ENCODE data around the gene PTH2R. TPM values are rescaled to one million over a fixed set of nuclear protein-coding genes. Genes with fewer than 3 reads are reported as not detected.

The PTH2R gene
- total RNA-seq, 1 experiment from 2014 or later: 0.48 TPM

- Mint-ChIP-seq H3K27me3 (ENCODE audit: low read depth) (no peaks in the 10 kb centered on the region; the same call in 1 of the 2 replicates), H3K36me3 (peaks cover 16% of the 10 kb centered on the region), H3K27ac (no peak overlapping the region), H3K4me1 (no peaks in the 10 kb centered on the region), H3K9me3 (peaks cover 49% of the 10 kb centered on the region), H3K4me3 (no peak overlapping the region)
- ChIA-PET CTCF (interaction anchor here (2.9 kb wide), 1 partner anchor 9 kb away, joined by 14 read pairs; the partner anchor contains the start of gene PTH2R), POLR2A (no interaction called here)
- TF ChIP-seq AR (CRISPR knock-in tag; IDR thresholded peaks at IDR 0.05) (no peak), ERG (CRISPR knock-in tag; IDR thresholded peaks at IDR 0.05) (no peak), ZNF317 (CRISPR knock-in tag; IDR thresholded peaks at IDR 0.05; ENCODE audit: borderline replicate concordance, low read depth) (no peak), NFE2L1 (CRISPR knock-in tag; IDR thresholded peaks at IDR 0.05) (no peak), ZNF232 (CRISPR knock-in tag; IDR thresholded peaks at IDR 0.05) (no peak), NR3C1 (CRISPR knock-in tag; conservative IDR thresholded peaks at IDR 0.05; ENCODE audit: low read depth) (no peak), KAT7 (CRISPR knock-in tag; IDR thresholded peaks at IDR 0.05; ENCODE audit: borderline replicate concordance) (no peak), ELF4 (CRISPR knock-in tag; IDR thresholded peaks at IDR 0.05; ENCODE audit: low read depth) (no peak), ARID4B (CRISPR knock-in tag; IDR thresholded peaks at IDR 0.05; ENCODE audit: borderline replicate concordance) (no peak), NFYB (CRISPR knock-in tag; conservative IDR thresholded peaks at IDR 0.05; ENCODE audit: low read depth) (no peak), PREB (CRISPR knock-in tag; IDR thresholded peaks at IDR 0.05; ENCODE audit: borderline replicate concordance) (no peak), CBFB (CRISPR knock-in tag; IDR thresholded peaks at IDR 0.05; ENCODE audit: low read depth) (no peak), USF1 (CRISPR knock-in tag; IDR thresholded peaks at IDR 0.05) (no peak)
- no peak for DNase-seq (ENCODE audit: low spot score)
- no peak for ATAC-seq
Measured at GRCh38 chr2:208415897-208416296, 9.3 kb downstream of the PTH2R start.

GRCh38 chr2:208426412-208427045 is 19.9 kb downstream of the PTH2R start:
- CTCF ChIA-PET: no interaction called here
- H3K4me1 Mint-ChIP-seq: no peaks in the 10 kb centered on the region
- POLR2A ChIA-PET: no interaction called here
- DNase-seq (ENCODE audit: low spot score): no peak
- H3K36me3 Mint-ChIP-seq: peaks cover 11% of the 10 kb centered on the region
- no peak overlapping the region for H3K4me3 Mint-ChIP-seq
- peaks cover 37% of the 10 kb centered on the region for H3K9me3 Mint-ChIP-seq
- no peak for ATAC-seq
- H3K27ac Mint-ChIP-seq: no peak overlapping the region
- H3K27me3 Mint-ChIP-seq (ENCODE audit: low read depth): no peaks in the 10 kb centered on the region
- no peak for TF ChIP-seq GABPB1 (CRISPR knock-in tag; IDR thresholded peaks at IDR 0.05)
